Activated naive CD4-positive, alpha-beta T cell treated with Interleukin-2 at 50 U/mL for 16 hours (primary cell): ENCODE measurements around the gene ADGRV1.
A peak's percentile ranks its signal among the peaks of the same experiment; 100 is the strongest.

Source experiments
- DNase-seq: peaks from one replicate; pipeline ENCODE4 v3.0.0-alpha.2; 2020

Gene ADGRV1

DNA sequence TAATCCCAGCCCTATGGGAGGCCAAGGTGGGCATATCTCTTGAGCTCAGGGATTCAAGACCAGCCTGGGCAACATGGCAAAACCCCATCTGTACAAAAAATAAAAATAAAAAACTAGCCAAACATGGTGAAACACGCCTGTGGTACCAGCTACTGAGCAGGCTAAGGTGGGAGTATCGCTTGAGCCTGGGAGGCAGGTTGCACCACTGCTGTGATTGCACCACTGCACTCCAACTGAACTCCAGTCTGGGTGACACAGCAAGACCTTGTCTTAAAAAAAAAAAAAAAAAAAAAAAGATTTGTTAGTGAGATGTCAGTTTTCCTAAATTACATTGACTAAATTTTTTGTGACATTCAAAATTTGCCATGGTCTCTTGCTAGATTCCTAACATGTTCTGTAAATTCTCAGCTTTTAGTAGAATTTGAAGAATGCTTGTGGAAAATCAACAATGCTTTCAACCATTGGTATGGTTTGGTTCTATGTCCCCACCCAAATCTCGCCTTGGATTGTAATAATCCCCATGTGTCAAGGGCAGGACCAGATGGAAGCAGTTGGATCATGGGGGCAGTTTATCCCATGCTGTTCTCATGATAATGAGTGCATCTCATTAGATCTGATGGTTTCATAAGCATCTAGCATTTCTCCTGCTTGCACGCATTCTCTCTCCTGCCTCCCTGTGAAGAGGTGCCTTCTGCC, 588.5 kb downstream of the ADGRV1 start:
- no peak for DNase-seq

DNA sequence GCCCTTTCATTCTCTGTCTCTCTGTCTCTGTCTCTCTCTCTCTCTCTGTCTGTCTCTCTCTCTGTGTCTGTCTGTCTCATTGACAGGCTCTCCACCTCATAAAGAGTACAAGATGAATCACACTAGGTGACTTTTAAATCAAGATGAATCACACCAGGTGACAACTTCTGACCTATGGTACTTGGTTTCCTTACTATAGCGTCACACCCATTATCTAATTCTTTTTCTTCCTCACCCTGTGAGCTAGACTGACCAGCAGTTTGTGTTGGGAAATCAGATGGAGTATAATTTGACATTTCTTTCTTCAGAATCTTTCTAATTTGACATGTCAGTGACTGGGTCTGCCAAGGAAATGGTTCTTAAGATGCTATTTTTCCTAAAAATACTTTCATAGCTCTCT, 591.6 kb downstream of the ADGRV1 start:
- no peak for DNase-seq

DNA sequence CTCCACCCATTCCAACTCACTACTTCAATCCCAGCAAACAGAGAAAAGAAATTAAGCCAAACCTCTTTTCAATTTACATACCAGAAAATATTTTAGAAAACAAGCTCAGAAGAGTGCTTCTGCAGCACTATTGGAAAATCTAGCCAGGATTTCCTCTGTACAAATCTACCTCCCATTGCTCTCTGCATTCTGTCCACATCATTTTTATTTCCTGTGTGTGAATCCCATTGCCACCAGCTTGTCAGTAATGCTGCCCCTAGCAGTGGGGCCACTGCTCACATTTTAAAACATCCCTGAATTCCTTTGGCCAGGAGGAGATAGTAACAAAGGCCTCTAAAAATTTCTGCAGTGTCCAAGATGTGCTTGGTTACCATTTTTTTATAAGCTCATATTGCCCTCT, 592.0 kb downstream of the ADGRV1 start:
- no peak for DNase-seq

DNA sequence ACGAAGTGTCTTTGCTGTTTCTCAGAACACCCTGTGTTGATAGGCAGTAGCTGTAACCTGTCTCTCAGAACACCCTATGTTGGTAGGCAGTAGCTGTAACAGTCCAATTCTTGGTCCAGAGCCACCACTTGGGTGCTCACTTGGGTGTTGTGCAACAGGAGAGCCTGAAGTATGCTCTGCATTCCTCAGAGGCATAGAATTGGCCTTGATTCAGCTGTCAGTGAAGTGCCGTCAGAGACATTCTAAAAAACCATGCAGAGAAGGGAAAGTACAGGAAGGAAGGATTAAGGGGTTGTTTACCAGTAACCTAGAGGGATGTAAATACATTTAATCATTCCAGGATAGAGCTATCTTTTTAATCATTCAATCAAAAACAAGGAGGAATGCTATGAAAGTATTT, 593.4 kb downstream of the ADGRV1 start:
- no peak for DNase-seq

DNA sequence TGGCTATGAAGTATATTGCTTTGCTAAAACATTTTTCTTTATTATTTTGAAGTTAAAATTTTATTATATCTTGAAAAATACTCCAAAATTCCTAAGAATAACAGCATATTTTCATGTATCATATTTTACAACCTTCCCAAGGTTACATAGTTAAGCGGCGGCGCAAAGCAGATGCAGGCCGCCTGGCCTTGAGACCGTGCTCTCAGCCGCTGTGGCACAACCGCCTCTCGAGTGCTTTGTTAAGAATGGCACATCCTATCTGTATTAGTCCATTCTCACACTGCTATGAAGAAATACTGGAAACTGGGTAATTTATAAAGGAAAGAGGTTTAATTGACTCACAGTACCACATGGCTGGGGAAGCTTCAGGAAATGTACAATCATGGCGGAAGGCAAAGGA, 595.7 kb downstream of the ADGRV1 start:
- no peak for DNase-seq

DNA sequence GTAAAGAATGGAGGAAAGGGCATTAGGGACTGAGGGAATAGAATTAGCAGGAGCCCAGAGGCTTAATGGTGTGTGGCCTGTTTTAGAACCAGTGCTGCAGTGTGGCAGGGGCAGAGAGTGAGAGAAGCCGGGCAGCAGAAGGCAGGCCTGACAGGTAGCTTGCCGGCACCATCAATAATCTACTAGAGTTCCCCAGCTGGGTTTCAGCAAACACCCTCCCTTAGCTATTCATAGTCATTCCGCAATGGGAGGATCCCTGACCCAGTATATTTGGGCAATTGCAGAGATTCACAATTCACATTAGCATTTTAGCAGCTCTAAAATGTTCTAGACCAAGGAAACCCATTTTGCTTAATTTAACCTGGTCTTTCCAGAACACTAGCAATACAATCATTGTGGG, 596.7 kb downstream of the ADGRV1 start:
- DNase-seq, result no peak

DNA sequence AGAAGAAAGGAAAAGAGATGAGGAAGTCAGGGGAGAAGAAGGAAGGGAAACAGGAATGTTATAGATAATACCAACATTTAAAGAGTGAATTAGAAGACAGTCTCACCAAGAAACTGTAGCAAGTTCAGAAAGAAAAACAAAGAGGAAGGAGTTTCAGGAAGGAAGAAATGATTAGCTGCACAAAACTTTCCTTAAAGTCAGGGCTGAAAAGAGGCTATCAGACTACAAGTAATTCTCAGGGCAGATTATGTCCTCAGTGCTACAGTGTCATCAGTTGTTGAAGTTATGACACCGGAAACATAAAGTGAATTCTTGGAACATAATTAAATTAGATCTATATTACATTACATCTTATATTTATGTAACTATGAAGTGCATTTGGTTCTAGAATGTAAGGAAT, 597.6 kb downstream of the ADGRV1 start:
- DNase-seq, result no peak

DNA sequence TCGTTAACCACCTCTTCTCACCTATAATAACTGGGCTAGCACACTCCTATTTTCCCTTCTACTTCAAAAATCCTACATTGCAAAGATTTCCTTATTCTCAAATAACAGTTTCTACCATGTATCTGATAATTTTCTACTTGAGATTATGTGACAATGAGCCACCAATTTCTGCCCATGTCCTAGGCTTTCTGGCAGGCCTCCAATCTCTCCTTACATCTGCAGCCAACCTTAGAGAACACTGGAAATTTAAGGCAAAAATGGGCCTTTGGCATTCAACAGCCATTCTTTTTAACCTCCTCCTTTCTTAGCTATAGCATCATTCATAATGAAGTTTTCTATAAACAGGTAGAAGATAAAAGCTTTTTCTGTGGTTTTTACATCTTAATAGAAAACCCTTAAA, 599.4 kb downstream of the ADGRV1 start:
- DNase-seq, result no peak

DNA sequence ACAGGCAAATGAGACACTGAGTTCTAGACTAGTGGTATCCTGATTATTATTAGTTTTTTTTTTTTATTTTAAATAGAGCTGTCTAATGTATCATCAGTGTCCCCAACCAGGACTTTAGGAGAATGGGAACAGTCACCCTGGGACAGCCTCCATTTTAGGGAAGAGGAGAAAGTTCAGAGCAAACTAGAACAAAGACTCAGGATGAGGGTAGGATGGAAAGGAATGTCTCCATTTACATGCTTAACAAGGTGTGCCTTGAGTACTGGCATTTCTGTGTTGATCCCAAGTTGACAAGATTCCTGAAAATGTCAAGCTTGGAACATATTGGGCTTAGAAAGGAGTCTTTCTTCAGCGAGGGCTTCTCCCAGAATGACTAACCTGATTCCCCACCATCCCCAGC, 601.0 kb downstream of the ADGRV1 start:
- DNase-seq, result no peak

DNA sequence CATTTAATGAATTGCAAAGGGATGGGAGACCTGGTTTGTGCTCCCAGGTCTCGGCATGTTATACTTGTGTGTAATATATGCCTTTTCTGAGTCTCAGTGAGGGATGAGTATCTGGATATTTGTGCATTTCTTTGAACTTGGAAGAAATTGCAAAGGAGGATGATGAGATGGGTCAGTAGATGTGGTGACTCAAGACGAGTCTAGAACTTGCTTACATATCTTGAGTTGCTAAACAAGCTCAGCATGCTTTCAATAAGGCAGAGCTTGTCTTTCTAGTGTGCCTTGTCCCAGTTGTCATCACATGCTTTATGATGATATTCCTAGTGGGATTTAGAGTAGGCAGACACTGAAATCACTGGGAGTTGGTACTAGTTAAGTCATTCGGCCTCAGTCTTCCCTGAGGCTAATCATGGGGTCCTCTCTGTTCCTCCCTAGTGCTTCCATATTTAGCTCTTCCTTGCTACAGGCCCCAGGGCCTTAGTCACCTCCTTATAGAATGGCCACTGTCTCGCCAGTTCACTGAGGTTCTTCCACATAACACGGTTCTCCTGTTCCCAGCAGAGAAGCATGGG, 602.2 kb downstream of the ADGRV1 start:
- DNase-seq, result no peak

DNA sequence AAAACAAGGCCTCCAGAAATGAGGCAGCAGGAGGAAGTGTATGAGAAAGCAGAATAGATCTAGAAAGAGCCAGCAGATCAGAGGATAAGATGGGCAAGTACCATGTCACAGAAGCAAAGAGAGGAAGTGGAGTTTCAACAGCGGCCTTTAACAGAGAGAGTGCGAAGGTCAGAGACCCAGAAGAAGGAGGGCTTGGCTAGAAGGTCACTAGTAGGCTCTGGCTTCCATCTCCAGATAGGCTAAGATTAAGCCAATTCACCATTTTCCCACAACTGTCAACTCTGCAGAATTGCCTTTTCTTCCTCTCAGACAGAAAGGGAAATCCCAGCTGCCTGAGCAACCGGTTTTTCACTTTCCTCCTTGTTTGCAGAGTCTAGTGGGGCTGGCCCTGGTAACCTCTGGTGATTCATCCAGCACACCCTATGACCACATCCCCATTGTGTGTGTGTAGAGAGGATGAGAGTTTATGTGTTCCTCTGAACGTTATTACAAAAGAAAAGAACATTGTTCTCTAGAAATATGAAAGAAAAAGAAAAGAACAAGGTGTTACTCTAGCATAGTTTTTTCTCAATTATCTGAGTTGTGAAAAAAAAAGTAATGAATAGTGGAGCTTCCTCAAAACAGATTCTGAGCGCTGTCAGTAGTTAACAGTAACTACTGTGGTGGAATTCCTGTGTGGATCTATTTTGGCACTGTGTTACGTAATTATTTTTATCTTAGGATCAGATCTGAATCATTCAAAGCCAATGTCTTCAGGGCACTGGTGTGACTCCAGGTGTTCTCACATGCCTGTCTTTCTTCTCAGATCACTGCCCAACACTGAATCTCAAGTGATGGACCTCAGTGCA, 604.2 kb downstream of the ADGRV1 start:
- DNase-seq, result peak; percentile 71

DNA sequence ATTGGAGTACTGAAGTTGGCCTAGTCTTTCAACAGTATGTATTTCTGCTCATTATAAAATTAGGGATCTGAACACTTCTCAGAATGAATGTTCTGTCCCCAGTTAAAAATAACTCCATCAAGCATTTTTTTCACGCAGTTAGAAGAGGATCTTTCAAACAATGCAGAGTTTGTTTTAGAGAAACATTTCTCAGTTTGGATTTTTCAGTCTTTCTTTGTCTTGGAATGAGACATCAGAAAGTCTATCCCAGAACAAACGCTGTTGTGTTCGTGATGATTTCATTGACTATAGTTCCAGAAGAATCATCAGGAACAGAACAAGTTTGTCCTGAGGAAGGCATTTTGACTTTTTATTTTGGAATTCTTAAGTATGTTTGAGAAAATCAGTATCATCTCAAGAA, 605.8 kb downstream of the ADGRV1 start:
- no peak for DNase-seq

DNA sequence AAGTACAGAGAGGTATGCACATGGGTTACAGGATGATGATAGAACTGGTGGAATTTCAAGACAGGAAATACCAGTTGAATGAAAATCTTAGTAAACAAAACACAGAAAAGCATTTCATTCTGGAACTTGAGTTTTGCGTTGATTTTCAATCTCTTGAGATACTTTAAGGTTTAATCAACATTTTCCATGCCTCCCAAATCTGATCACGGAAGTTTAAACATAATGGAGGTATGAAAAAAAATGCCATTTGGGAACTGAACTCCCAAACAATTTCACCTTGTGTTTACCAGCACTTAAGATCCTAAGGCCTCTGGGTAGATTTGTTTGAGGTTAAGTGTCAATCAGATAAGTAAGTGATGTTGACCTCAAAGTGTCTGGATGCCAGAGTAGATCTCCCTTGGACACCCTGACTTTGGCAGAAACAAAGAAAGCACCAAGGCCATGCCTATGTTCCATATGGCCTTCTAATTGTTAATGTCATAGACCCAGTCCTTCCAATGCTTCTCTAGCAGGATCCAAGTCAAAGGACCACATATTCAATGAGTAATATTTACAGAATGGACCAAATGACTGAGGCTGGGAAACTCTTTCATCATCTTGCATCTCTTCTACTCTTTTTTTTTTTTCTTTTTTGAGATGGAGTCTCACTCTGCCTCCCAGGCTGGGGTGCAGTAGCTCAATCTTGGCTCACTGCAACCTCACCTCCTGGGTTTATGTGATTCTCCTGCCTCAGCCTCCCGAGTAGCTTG, 607.6 kb downstream of the ADGRV1 start:
- no peak for DNase-seq

DNA sequence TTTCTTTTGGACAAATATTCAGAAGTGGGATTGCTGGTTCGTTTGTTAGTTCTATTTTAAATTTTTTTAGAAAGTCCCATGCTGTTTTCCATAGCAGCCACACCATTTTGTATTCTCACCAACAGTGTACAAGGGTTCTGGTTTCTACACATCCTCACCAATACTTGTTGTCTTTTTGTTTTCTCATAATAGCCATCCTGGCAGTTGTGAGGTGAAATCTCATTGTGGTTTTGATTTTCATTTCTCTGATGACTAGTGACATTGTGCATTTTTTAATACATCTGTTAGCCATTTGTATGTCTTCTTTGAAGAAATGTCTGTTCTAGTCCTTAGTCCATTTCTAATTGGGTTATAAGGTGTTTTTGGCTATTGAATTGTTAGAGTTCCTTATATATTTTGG, 610.3 kb downstream of the ADGRV1 start:
- DNase-seq, result no peak

DNA sequence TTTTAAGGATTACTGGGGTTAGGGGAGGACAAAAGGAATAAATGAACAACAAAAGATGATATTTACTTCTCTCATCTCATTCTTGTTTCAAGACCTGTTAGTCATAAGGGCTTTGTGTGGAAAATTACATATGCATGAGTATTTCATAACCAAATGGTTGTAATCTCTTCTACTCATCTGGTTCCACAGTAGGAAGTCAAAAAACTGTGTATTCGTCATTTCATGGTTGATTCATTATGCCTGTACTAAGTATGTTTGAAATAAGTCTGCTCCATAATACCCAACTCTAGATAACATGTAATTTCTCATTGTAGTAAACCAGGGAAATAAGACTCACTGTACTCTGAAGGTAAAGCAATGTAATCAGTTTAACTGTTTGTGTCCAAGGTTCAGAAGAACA, 611.7 kb downstream of the ADGRV1 start:
- DNase-seq, result no peak

DNA sequence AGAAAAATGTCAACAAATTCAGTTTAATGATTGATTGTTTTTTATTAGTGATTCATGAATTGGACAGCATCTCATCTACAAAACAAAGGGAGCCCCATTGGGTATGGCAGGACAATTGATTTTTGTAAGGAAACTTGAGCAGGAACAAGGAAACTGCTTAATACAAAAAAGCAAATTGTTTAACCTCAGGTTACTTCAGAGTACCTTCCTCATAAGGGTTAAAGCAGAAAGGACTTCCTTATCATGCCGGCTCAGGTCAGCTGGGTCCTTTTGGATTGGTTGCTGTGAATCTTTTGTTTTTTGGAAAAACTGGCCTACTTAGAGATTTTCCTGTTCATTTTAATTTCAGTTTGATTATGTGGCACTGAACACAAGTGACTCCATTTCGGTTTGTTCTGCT, 612.7 kb downstream of the ADGRV1 start:
- DNase-seq, result no peak

DNA sequence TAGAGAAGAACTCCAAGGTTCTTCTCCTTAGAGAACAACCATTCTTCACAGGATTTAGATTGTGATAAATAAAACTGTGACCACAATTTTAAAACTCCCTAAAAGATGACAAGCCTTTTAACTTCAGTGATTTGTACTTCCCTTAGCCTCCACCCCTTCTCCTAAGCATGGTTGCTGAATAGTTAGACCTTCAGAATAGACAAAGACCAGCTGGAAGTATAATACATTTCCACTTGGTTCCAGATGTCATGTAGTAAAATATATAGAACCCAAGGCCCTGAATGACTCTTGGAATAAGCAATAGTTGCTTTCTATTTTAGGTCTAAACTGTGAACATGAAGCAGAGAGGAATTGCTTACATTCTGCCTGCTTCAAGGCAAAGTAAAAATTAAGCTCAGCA, 615.8 kb downstream of the ADGRV1 start:
- DNase-seq, result no peak

DNA sequence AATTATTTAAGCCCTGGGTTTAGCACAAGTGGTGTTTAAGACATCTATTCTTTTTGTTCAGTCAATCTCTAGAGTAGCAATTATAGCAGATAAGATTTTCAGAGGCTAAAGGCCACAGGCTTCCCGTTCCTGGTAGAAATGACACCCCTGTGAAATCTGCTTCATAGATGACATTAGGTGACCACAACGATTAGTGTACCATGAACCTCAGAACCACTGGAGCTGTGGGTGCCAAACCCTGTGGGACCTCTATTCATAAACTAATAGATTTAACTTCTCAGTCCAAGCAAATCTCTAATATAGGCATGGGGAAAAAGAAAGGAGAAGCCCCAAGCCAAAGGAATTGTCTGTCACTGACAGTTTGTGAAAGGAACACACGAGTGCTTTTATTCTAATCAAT, 617.1 kb downstream of the ADGRV1 start:
- no peak for DNase-seq

DNA sequence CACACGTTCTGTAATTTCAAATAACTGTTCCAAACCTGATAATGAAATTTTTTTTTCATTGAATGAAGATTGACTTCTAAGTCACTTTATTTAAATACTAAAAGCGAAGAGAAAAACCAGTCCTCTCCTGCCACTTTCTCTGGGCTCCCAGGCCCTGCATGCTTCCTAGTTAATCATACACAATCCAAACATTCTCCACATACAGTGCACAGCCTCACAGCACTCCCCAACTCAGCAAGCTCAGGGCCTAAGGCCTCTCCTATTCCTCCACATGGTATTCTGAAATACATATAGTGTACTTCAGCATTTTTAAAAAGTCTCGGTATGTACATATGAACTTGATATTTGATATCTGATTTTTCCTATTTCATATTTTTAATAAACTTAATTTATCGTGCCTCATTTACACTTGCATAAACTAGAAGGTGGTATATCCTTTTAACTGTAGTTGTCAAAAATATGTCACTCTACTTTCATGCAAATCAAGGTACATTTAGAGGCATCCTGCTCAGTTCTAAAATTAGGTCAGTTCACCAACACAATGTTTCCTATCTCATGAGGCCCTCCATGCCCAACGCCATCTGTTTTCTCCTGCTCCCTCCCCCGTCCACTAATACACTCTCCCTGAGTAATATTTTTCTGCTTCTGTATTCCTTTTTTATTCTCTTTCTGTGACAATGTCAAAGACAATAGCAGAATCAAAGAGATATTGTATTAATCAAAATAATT, 617.9 kb downstream of the ADGRV1 start:
- DNase-seq, result no peak

DNA sequence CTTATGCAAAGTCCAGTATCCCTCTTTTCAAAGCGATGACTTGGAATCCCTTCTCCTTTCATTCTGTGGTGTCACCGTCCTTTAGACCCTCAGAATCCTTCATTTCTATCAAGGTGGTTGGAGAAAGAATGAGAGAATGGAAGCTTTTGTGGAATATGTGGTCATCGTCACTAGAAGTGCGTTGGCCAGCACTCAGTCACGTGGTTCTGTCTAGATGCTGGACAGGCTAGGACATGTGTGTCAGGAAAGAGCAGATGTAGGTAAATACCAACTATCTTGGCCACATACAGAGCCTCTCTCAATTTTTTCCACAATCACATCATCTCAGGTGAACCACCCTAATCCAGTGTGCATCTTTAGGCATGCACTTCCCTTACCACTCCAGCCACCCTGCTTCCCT, 618.5 kb downstream of the ADGRV1 start:
- no peak for DNase-seq

DNA sequence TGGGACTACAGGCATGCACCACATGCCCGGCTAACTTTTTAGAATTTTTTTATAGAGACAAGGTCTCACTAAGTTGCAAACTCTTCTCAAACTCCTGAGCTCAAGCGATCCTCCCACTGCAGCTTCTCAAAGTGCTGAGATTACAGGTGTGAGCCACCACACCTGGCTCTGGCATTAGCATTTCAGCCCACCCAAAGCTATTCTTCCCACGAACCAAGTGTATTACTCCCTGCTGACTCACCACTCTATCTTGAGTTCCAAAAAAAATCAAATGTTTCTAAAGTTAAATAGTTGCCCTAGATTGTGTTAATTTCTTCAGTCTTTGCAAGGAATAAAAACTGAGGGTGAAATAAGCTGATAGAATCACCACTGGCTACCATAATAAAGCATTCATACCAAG, 619.0 kb downstream of the ADGRV1 start:
- no peak for DNase-seq

DNA sequence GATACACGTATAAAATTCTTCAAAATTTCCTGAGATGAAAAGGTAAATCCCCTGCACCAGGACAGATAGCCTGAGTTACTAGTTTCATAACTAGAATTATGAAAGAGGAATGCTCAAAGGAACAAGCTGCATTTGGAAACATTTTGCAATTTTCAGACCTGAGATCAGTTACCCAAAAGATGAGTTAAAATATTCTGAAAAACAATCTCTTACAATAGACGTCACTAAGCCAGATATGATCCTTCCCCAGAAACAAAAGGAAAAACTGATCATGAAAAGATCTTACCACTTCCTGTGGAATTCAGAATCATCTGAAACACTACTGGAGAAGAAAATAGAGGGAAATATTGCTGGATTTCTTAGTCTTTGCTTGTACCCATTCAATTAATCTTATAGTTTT, 619.9 kb downstream of the ADGRV1 start:
- DNase-seq, result no peak

DNA sequence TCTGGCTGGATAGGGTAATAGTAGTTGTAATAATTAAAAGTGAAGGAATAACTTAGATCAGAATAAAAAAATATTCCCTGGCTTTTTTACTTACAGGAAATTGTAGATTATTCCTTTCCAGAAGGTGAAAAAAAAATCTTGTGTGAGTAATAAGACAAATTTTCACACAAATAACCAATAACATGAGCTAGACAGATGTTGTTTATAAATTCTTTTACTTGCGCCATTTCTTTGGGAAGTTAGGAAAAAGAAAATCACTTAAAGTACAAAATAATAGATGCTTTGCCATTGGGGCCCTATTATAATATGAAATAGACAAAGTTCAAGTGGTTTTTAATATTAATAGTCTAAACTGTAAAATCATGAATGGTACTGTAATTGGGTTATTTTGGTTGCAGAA, 620.4 kb downstream of the ADGRV1 start:
- DNase-seq, result no peak
